Stimulated activated CD8-positive, alpha-beta memory T cell treated with anti-CD3 and anti-CD28 coated beads, Interleukin-4, amount 100 ng/mL, for 4 hours (primary cell): ENCODE results near the gene YPEL5.
"Not testable (repeated sequence)": the region's sequence is repeated elsewhere in the genome, so short reads cannot be mapped to it uniquely, and the experiment has no call there.

ENCODE experiments used
- DNase-seq, 2 donors: peaks; one replicate each; pipeline ENCODE4 v3.0.0-alpha.2; 2020; ENCODE audit warnings: low read depth in 2 of 2, low spot score in 1 of 2

YPEL5 gene

DNA sequence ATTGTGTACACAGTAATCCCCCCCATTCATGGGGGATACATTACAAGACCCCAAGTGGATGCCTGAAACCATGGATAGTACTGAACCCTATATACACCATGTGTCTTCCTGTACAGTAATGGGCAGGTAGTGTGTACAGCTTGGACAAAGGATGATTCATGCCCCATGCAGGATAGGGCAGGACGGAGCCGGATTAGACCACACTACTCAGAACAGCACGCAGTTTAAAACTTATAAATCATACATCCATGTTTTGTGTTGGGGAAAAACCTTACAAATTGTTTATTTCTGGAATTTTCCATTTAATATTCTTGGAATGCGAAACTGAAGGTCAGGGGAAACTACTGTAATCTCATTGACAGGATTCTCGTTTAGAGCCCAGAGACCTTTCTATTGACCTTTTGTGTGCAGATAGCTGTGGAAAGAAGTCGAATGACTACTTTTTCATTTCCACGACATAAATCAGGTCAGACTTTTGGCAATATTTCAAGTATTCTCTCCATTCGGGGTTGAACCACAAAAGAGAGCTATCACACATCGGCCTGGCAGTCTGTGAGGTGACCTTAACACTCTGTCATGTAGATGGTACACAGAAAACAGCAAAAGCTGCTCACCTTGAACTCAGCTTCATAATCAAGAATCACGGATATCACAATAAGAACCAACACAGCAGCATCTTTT is 9.9 kb upstream of the YPEL5 start:
- no peak for DNase-seq

GRCh38 chr2:30139131-30139870 is 7.5 kb upstream of the YPEL5 start:
- no peak for DNase-seq

DNA sequence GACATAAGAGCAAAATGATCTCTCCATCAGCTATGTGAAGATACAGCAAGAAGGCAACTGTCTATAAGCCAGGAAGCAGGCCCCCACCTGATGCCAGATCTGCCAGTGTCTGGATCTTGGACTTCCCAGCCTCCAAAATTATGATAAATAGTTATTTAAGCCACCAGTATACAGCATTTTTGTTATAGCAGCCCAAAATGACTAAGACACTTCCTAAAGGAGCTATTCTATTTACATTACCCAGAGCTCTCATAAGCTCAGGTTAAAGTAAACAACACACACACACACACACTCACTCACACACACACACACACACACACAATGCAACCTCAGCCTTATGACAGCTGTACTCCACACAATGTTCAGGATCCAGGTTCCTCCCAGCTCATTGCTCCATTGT is 5.7 kb upstream of the YPEL5 start:
- DNase-seq: no peak

GRCh38 chr2:30144260-30144659 is 2.5 kb upstream of the YPEL5 start:
- no peak for DNase-seq

DNA sequence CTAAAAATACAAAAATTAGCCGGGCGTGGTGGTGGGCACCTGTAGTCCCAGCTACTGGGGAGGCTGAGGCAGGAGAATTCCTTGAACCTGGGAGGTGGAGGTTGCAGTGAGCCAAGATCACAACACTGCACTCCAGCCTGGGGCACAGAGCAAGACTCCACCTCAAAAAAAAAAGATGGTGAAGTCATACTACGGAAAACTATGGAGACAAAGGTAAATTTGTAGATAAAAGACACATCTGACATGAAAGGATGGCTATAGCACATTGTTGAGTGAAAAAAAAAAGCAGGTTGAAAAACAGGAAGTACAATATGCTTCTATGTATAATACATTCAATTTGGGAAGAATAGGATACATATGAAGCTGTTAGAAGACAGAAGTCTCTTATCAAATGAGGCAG is 1.9 kb upstream of the YPEL5 start:
- not testable (repeated sequence) for DNase-seq

GRCh38 chr2:30145826-30146336 is 926 bp upstream of the YPEL5 start:
- no peak for DNase-seq

DNA sequence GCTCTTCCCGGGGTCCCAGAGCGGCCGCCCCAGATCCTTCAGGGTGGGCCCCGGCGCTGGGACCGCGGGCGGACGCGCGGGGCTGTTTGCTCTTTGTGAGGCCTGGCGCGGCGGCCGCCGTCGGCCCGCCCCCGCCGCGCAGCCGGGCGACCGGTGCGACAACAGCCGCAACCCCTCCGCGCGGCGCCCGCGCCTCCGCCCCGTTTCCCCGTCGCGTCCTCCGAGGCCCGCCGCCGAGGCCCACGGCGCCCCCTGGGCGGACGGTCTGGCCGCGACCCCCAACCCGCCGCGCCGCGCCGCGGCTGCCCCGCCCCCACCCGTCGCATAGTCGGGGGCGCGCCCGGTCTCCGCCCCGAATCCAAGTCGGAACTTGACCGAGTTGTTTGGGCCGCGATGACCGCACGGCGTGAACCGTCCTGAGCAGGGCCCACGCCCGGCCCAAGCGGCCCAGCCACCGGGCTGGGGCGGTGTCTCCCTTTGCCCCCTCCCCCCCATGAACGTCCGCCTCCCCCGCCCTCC is 448 bp downstream of the YPEL5 start:
- DNase-seq: peak in 1 of 2 donors; percentile 7

DNA sequence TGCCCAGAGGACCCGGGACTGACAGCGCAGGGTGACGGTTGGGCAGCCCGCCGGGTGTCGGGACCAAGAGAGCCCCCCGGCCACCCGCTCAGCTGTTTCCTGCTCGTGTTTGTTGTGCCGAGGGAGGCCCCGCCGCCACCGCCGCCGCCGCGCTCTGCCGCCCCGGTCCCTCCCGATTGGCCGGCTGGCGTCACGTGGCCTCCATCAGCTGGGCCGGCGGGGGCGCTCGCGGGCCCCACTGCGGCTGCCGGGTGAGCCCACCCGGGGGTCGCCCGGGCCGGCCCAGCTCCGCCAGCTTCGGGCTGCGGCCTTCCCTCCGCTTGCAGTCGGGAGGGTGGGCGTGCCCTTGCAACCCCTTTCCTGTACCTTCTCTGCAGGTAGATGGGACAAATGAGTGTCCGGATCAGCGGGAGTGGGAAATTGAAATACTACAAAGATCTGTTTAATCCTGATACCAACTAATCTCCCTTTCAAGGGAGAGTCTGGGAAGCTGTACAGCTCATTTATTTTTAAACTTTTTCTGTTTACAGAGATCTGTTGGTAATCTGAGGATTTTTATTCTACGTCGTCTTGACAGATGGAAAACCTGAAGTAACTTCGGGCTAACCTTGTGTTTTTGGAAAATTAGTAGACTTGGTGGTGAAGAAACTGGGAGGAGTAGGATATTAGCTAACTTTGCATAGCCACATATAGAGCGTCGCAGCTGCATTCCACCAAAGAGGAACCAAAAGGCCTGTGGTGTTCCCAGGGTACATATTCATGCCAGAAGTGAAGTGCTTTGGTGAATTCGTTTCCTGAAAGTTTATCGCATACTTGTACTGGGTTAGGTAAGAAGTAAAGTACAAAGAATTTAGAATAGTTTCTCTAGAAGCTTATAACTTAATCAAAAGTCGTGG is 1.2 kb downstream of the YPEL5 start:
- DNase-seq: peak; percentile 50

GRCh38 chr2:30148850-30149249 is 2.0 kb downstream of the YPEL5 start:
- DNase-seq: no peak

GRCh38 chr2:30149513-30149912 is 2.7 kb downstream of the YPEL5 start:
- no peak for DNase-seq

DNA sequence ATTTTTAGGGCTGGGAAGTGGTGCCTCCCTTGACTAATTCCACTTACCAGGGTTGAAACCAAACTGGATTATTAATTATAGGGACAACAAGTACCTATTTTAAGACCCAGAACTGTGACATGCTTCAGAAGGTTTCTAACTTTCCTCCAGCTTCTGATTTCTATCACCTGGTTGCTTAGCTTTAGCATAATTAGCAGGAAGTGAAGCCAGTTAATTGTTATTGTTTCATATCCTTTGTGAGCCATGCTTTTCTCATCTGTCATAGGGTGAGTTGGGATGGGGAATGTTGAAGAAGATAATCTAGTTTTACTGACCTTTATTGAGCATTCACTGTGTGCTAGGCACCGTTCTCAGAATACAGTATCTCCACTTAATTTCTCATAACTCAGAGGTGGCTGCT is 3.2 kb downstream of the YPEL5 start:
- no peak for DNase-seq

DNA sequence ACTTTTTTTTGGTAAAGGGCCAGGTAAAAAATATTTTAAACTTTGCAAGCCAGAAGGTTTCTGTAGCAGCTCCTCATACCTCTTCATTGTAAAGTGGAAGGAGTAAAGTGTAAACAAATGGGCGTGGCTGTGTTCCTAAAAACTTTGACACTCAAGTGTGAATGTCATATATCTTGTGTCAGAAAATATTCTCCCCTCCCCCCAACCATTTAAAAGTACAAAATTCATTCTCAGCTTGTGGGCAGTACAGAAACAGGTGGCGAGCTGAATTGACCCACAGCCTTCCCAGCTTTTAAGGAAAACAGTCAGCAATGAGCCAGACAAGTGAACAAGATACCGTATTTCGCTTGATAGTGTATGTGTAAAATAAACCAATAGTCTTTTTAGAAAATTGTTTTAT is 4.0 kb downstream of the YPEL5 start:
- no peak for DNase-seq

- no peak for DNase-seq
Measured at GRCh38 chr2:30152385-30152784, 5.6 kb downstream of the YPEL5 start.

- no peak for DNase-seq
Measured at GRCh38 chr2:30155202-30155601, 8.4 kb downstream of the YPEL5 start.

GRCh38 chr2:30155889-30156658 is 9.3 kb downstream of the YPEL5 start:
- no peak for DNase-seq

DNA sequence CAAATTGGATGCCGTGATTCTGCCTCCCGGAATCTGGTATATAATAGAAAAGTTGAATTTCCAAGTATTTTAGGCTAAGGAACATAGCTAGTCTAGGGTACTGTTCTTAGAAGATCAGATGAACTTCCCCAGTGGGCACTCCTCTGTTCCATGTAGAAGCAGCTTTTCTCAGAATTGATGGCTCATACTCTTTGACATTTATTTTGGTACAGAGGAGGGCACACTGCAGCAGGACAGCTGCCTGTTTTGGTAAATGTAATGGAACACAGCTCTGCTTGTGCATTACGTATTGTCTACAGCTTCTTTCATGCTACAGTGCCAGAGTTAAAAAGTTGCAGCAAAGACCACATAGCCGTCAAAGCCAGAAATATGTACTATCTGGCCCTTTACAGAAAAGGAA is 10.8 kb downstream of the YPEL5 start:
- DNase-seq: no peak

DNA sequence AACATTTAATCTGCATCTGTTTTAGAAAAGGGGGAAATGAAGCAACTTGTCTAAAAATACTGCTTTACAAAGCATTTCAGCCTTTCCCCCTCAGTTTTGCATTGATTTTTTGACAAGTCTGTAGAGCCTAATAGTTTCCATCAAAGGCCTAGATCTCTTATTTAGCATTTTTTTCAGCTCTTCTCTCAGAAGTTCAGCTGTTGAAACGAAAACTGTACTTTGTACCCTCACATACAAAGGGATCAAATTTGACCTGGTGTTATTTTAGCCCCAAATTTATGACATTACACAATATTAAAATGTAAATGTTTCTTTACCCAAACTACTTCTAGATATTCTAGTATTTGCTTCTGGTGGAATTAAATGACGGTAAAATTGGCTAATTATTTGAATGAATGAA is 13.0 kb downstream of the YPEL5 start:
- no peak for DNase-seq

DNA sequence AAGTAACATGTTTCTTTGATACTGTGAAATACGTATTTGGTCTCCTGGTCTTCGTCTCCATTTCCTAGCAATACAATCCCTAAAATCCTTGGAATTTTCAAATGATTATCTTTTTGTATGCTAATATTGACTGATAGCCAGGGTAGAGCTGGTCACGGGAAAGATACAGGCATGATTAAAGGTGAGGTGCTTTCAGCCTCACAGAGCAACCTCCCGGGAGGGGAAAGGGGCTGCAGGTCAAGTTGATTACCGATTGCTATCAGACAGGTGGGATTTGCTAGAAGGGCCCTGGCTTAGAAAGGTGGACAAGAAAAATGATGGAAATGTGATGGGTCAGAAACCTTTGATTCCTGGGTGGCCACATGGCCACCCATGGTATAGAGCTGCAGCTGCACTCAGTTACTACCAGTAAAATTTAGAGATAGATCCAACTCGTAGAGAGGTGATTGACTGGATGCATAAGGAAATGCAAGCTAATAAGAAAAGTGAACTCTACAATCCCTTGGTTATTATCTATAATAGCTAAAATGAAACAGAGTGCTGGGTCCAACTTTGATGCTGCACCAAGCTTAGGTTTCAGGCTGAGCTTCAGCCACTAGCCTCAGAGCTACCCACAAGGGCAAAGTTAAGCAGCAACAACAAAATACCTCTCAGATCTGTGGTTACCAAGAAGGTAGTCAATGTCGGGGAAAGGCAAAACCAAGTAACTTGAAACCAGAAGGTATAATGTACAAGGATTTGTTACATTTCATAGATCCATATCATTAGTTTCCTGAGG is 15.3 kb downstream of the YPEL5 start:
- no peak for DNase-seq

DNA sequence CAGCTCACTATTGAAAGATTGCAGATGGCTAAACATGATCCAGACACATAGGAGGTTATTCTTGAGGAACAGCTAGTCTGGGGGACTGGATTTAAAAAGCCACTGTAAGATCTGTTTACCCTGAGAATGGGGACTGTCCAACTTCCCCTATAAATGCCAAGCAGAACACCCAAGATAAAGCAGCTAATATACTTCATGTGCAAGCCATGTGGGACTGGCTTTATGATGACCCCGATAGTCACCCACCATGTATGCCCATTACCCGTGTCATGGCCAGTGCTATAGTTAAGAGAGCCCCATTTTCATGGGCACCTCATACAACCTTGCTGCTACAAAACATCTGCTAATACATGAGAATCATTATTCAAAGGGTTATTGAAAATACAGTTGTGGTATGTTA is 16.0 kb downstream of the YPEL5 start:
- DNase-seq: no peak
